ENCODE results near the gene CDC25B.

DNA sequence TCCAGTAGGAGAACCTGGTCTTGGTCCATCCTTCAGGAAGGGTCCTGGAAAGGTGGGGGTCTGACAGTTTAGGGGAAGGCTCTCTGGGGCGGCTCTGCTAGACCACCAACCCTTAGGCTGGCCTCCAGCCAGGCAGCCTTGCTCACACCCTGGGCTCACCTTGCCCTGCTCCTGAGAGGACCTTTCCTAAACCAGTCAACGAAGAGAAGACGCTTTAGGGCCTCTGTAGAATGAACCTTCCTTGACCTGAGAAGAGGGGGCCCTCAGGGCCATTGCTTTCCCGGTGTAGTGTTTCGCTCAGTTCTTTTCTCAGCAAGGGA, 1.1 kb downstream of the CDC25B start:
- no peak for TF ChIP-seq CTCF (IDR thresholded peaks at IDR 0.05)
- no peak for TF ChIP-seq POLR2A (IDR thresholded peaks at IDR 0.05)
